CD1c-positive myeloid dendritic cell (primary cell): ENCODE results near the gene SPAG6.

Experiments
- DNase-seq: peaks from one replicate; pipeline ENCODE4 v3.0.0-alpha.2; 2016; ENCODE audit errors: extremely low spot score

Gene SPAG6

DNA sequence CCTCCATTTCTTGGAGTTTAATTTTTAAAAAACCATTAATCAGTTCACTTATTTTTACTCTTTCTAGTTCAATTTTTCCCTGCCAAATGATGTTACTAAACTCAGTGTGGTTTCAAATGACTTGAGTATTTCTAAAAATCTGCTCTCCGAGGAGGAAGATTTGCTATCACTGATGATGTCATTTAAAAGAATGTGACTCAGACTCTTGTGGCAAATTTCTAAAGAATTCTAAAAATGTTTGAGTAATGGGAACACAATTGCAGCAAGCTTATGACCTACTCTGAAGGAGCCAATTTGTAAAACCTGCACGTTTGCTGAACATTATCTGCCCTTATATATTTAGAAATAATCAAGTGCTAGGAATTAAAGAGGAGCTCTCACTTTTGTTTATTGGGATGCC is 88.6 kb downstream of the SPAG6 start:
- peak; percentile 92 for DNase-seq

DNA sequence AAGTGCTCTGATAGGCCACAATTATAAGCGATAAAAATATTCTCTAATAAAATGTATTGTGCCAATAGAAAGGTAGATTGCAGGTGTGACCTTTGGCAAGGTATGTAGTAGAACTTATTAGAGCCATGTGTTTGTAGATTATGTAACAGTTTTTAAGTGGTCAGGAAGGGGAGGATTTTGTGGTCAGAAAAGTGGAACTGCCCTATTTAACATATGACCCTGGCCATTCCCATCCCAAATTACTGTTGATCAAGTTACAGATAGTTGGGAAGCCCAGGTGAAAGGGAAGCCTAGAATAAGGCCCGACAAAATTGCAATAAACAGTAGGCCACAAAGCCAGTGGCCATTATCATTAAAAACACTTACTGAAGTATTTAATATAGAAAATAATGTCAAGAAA is 89.2 kb downstream of the SPAG6 start:
- peak; percentile 32 for DNase-seq

DNA sequence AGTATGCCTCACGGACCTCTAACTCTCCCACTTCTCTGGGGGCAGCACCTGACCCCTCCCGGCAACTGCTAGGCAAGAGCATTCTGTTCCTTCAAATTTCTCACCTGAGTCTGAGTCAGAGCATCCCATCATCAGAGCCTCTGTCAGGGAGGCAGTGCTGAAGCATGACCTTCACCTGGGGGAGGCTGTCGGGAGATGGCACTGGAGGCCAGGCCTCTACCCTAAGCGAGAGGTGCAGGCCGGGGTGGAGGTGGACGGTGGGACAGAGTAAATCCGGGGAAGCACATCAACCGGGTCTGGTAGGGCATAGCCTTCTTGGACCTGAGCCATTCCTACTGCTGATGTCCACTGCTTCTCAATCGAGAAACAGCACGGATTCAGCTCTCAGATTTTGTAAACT is 90.4 kb downstream of the SPAG6 start:
- DNase-seq: no peak

DNA sequence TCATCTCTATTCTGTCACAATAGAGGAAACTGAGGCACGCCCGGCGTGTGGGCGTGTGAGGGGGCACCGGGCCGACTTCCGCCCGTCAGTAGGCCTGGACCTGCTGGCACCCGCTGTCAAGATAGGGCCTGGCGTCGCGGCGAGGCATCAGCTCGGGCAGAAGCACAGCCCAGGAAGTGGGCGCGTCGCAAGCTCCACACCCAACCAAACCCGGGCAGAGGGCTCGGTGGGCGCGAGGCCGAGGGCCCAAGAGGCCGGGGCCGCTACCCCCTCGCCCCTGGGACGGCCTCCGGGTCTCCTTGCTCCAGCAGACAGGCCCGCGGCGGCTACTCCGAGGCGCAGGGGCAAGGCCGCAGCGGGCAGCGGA is 91.2 kb downstream of the SPAG6 start:
- DNase-seq: no peak

DNA sequence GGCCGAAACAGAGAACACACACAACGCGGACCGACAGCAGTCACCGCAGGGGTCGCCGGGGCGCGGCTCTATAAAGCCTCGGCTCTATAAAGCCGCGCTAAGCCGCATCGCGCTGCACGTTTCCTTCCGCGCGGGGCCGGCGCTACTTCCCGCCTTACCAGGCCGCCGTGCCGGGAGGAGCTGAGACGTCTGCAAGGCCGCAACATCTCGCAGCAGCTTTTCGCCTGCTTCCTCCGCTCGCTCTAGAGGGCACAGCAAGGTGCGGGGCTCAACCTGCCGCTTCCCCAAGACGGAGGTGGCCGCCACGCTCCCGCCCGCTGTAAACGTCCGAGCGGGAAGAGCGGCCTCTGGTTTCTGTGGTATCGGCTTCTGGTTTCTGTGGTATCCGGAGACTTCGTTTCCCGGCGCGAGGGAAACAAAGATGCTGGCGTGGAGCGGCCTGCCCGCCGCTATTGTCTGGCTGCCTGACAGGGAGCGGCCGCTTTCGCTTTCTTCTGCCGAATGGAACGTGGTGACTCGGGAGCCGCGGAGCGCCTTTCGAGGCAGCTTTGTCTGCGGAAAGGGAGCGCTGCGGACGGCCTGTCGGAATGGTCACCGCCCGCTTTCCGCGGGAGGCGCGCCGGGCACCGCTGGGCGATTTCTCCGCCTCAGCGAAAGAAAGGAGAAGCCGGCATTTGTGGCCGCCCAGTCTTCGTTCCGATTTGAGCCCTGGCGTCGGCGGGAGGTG is 91.8 kb downstream of the SPAG6 start:
- DNase-seq: peak; percentile 88

DNA sequence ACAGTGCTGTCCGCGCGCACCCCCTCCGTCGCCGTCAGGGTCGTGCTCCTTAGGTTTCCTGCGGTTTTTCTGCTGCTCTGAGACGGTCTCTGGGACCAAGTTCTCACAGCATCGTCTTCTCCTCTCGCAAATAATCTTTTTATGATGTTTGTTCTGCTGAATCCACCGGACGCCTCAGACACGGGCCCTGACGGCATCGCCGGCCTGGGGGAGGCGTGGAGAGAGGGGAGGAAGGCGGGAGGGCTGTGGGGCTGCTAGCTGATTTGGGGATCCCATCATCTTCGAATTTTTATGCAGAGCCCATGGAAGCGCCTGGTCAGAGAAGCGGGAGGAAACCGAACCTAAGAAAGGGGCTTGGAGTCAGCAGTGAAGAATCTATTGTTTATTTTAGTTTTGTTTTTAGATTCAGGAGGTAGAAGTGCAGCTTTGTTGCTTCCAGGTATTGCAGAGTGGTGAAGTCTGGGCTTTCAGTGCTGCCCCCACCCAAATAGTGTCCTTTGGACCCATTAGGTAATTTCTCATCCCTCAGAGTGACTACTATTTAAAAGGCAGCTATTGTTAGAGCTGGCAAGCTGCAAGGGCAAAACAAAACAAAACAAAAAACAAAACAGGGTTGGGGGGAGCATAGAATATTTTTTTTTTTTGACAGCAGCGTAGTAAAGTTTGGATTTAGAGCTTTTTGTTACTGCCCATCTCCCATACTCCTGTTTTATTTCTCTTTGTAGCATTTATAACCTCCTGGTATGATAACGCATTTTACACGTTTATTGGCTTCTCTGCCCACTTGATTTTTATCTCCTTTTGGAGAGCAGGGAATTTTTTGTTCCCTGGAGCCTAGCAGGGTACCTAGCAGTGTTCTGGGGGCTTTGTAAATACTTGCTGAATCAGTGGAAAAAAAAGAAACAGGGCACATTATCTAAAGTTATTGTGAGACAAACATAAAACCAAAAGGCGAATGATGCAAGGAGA is 92.6 kb downstream of the SPAG6 start:
- no peak for DNase-seq

DNA sequence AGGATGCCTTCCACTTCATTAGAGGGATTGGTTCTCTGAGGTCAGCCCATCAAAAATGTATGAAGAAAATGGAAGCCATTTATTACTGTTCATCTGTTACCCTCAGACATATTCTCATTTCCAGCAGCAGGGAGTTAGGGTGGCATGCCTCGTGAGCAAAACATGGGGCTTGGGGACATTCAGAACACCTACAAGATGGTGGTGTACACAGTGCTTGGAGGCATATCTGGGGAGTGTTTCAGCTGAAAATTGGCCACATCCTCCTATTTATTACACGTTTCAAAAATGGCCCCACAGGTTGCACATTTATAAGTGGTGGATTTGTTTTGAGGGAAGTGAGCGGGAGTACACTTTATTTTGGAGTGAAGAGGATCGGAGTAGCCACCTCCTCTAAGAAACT is 93.4 kb downstream of the SPAG6 start:
- DNase-seq: no peak

DNA sequence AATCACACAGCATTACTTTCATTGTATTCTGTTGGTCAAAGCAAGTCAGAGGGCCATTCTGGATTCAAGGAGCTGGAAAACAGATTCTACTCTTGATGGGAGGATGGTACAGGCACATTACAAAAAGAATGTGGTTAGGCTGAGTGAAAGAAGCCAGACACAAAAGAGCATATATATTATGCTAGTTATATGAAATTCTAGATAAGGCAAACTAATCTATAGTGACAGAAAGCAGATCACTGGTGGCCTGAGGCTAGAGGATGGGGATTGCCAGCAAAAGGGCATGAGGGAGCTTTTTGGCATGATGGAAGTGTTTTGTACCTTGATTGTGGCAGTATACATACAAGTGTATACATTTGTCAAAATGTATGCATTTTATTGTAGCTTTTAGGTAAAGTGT is 96.8 kb downstream of the SPAG6 start:
- DNase-seq: no peak

DNA sequence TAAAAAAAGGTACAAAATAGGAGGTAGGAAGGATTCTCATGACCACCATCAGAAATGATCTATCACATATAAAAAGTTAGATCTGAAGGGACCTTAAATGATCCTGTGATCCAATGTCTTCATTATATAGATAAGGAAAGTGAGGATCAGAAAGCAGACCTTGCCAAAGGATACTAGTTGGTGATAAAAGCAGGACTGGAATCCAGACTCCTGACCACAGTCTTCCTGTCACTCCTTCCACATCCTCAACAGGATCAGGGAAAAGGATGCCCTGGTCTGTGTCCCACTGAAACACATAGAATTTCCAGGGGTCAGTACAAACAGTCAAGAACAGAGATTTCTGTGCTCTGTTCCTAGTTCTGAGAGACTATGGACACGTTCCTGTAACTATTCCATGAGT is 97.2 kb downstream of the SPAG6 start:
- DNase-seq: no peak

DNA sequence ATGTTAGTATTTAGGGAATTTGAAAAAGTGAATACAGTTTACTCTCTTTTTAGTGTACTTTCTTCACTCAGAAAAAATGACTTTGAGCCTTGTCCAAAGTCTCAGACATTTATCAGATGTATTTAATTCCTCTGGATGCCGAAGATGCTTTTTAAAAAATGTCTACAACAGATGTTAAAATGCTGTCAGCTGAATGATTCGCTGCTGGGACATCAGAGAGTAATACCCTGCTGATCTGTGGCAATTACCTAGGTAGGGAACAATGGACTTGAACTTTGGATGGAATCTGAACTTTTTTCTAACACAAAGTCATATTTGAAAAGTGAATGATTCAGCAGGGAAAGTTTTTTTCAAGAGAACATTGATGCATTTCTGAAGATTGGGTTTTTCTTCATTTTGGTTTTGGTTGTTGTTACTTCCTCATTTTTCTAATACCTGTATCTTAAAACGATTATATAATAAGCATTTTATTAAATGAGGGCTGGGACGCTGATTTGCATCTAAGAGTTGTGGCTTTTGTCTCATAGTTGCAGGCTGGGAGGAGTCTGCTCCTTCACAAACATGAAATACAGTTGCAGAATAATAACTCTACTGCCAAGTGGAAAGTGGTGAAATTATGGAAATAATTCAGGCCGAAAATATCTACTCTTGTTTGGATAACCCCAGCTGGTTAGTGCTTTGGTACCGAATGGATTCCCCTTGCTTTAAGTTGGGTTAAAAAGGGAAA is 98.0 kb downstream of the SPAG6 start:
- DNase-seq: no peak

DNA sequence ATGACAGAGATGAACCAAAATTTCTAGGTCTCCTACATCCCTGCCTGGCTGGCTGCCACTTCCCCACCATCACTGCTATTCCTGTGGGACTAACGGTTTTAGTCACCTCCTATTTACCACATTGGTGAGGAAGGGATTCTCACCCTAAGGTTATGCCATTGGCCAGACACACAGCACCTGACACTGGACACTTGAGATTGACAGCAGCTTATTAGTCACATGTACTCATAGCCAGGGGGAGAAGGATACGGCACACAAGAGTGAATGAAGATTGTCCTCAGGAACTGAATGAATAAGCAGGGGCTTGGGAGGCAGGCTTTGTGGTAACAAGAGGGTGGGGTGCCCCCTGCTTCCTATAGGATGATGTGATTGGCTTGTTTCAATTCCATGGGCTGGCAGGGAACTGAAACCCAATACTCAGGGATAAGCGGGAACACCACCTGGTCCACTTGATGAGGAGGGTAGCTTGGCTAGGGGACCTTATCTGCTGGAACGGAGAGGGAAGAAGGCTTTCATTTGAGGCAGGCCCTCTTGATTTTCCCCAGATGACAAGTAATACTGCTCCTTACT is 99.0 kb downstream of the SPAG6 start:
- DNase-seq: no peak

DNA sequence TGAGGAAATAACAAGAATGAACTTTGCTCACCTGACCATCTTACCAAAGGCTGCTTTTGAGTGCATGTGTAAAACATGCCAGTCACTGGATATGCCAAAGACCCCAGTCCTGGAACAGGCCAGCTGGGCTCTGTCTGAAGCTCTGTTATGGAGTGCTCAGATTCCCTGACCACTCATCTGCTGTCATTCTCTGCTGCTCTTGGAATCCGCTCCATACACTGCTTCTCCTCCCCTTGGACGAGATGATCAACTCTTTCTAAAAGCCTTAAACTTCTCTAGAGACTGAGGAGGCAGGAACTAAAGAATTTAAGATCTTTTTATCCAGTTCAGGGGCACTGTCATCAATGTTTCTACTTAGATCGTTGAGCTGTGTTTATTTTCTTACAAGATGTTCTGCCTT is 100.2 kb downstream of the SPAG6 start:
- DNase-seq: no peak

DNA sequence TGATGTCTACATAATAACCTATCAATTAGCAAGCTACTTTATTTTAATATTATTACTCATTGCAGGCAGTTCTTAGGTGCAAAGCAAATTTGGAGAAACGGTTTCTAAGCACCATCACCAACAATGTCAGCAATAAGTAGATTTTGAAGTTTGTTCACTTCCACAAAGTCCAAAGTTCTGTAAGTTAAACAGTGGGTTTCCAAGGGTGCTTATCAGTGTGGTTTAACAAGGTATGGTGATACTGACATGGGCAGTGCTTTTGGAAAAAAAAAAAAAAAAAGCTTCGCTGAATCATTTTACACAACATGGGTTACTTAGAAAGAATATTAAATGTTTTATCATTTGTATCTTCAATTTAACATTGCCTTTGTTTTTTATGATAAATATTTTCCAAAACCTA is 101.8 kb downstream of the SPAG6 start:
- no peak for DNase-seq

DNA sequence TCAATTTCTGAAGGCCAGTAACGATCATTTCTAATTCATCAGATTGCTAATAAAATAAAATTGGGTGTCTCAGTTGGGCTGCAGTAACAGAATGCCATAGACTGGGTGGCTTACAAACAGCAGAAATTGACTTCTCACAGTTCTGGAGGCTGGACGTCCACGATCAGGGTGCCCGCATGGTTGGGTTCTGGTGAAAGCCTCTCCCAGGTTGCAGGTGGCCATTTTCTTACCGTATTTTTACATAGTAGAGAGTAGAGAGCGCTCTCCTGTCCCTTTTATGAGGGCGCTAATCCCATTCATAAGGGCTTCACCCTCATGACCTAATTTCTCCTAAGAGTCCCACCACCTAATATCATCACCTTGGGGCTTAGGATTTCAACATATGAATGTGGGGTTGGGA is 106.0 kb downstream of the SPAG6 start:
- DNase-seq: no peak

DNA sequence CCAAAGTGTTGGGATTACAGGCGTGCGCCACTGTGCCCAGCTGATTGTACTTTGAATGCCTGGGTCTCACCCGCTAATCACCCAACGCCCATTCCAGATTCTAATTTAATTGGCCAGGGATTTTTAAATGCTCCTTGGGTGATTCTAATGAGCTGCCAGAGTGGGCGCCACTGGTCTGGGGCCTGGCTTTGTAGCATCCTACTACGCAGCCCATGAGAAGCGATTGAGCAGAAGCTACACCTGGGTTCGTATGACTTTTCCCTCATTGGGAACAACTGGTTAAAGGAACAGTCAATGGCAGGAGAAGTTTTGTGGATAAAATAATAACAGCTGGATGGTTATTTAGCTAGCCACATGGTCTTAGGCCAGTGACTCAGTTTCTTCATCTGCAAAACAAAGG is 108.0 kb downstream of the SPAG6 start:
- no peak for DNase-seq

DNA sequence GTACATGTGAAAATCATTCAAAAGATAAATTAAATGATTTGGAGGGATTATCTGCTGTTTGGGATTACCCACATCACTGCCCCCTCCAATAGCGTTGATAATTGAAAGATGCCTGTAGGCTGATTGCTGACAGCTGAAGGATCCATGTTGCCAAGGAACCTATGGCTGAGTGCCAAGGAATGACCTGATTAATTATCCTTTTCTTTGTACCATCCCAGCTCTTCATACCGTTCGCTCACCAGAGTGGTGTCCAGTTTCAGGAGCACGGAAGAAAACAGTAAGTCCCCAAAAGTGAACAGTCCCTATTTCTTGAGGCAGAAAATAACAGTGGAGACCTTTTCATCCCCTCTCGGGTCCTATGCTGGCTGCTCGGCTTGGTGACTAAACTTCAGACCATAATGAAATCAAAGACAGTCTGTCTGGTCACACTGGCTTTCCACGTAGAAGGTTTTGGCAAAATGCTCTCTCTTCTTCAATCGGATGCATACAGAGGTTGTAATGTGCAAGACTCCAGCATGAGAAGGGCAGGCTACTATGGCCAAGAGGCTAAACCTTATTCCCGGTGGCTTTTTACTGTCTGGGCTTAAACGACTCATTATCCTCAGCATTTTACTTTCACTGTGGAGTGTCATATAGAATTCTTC is 108.8 kb downstream of the SPAG6 start:
- DNase-seq: no peak

DNA sequence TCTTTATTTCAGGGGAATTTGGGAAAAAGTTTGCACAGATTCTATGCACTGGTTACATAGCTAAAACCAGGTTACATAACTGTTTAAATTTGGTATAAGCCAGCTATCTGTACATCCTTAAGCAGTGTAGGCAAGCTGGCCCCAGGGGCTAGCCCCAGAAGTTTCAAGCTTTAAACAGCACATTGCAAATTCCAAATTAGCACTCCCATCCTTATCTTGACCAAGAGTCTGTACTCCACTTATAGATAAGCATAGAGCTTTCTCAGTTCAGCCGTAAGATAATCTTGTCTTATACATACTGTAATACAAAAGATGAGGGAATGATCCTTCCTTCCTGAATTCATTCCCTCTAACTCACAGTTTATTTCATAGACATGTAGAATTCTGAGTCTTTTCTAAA is 109.3 kb downstream of the SPAG6 start:
- DNase-seq: no peak

DNA sequence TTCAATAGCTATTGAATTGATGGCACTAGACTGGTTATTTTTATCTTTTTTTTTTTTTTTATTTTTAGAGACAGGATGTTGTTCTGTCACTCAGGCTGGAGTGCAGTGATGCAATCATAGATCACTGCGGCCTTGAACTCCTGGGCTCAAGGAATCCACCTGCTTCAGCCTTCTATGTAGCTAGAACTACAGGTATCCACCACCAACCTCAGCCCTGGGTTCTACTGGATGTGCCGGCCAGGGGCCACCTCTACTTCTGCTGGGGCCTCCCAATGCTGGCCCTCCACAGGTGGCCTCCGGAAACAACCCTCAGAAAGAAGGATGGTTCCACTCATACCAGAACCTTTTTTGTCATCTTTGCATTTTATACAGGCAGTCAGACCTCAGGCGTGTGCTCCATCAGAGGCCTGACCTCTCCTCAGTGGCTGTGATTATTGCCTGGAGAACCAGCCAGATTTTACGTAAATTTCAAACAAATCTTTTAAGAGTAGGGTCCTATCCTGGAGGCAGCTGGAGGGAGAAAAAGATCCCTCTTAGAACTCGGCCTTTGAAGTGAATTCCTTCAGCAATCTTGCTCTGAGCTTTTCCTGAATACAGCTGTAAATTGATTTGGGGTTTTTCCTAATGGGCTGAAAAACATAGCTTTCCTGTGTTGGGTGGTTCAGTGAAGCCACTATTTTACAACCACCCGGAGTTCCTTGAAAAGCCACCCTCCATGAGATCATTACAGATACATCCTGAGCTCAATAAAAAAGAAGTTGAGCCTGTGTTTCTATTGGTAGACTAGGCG is 110.0 kb downstream of the SPAG6 start:
- DNase-seq: no peak

DNA sequence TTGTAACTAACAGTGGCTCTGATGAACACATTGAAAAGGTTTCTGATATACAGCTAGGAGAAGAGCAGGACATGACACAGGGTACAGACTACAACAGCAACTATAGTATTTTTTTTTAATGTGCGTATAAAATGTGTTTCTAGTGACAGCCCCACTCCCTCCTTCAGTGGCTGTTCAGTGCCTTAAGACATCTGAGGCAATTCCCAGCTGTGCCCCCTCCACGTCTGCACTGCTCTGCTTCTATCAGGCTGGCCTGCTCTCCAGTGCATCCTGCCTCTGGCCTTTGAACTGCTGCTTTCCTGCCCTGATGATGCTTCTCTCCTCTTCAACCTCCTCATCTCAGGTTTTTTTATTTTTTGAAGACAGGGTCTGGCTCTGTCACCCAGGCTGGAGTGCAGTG is 111.2 kb downstream of the SPAG6 start:
- no peak for DNase-seq

DNA sequence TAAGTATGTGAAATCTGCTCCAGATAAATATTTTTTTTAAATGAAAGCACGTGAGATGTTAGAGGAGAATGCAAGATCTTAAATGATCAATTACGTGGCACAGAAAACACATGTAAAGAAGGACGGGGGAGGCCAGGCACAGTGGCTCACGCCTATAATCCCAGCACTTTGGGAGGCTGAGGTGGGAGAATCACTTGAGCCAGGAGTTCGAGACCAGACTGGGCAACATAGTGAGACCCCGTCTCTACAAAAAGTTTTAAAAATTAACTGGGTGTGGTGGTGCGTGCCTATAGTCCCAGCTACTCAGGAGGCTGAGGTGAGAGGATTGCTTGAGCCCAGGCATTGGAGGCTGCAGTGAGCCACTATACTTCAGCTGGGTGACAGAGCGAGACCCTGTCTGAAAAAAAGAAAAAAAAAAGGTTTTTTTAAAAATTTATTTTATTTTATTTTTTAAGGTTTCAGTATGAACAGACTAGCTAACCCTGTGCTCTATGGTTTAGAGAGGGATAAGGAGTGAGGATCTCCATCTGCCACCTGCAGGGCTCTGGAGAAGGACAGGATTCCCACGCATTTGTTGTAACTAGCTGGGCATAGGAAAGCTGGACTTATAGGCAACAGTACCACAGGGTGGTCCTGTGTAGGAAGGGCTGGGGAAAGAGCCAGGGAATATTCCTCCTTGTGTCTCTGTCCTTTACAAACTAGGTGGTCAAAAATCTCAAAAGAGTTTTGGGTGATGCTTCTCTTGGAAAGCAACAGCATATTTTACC is 113.2 kb downstream of the SPAG6 start:
- DNase-seq: no peak
